HG03135 (cell line): Measurements from ENCODE around the gene F10.
"Not testable (repeated sequence)": the region's sequence is repeated elsewhere in the genome, so short reads cannot be mapped to it uniquely, and the experiment has no call there.

Source experiments
- ATAC-seq: cut with Tn5 transposase; IDR thresholded peaks from one replicate; pipeline ENCODE4 v1.9.1; 2021; ENCODE audit warnings: mild to moderate bottlenecking, moderate library complexity; ENCODE audit not compliant: unreplicated experiment

F10 gene

DNA sequence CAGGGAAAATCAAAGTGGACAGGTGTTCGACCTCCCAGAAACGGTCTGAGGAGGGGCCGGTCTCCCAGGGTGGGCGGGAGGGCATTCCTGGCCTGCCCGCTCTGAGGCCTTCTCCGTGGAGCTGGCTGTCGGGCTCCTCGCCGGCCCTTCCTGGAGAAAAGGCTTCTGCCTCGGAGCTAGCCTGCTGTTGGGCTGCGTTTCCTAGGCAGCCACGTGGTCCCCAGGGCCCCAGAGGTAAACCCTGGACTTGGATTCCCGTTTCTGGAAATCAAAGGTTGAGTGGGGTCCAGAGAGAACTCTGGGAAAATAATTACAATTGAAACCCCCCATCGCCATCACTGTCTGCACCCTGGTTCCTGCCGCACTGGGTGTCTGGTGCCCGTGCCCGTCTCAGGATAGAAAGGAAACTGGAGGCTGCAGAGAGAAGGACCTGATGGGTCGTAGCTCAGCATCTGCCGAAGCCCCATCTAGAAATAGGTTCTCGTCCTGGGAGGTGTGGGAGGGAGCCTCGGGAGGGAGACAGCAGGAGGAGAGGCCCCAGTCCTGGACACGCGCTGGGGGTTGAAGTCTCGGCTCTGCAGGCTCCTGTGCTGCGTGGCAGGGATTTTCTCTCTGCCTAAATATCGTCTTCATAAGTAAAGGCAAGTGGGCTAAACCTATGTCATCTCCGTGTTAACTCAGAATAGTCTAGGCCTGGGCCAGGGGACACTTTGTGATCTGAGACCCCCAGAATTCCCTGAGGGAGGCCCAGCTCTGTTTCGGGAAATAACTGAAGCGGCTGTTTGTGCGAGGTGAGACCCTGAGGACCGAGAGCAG, 28.2 kb downstream of the F10 start:
- no peak for ATAC-seq

DNA sequence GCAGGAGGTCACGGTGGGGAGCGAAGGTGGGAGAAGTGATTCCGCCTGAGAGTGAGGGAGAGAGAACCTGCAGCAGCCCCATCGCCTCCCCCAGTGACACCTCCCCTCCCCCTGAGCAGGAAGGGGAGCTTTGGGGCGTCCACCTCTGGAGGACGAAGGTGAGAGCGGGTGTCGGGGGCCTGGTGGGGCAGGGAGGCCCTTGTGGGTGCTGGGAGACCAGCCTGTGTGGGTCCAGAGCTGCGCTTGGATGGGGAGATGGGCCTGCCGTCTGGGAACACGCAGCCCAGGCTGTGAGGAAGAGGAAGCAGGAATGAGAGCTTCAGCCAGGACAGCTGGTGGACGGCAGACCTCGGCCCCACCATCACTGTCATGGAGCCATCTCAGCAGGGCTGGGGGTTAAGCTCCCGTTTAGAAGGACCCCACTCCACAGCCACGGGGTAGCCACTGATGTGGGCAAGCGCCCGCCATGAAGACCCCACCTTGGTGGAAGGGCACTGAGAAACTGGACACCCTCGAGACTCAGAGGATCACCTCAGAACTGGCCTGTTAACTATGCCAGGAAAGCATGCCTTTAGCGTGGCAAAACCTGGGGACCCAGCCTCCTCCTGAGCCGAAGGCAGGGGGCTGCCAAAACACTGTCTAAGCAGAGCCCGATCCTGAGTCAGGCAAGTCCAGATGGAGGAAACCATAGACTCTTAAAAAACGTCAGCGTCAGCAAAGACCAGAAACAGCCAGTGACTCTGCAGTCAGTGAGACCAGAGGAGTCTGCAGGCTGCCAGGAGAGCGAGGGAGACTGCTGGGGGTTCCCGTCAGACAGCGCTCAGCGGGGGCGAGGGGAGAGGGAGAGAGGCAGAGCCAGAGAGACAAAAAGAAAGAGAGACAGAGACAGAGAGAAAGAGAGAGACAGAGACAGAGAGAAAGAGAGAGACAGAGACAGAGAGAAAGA, 29.4 kb downstream of the F10 start:
- ATAC-seq: no peak

DNA sequence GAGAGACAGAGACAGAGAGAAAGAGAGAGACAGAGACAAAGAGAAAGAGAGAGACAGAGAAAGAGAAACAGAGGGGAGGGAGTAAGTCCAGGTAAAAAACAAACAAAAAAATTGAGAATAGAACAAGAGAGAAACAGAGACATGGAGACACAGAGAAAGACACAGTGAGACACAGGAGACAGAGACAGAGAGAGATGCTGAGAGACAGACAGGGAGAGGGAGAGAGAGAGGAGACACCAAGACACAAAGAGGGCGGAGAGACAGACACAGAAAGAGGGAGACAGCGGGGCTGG, 30.0 kb downstream of the F10 start:
- no peak for ATAC-seq

DNA sequence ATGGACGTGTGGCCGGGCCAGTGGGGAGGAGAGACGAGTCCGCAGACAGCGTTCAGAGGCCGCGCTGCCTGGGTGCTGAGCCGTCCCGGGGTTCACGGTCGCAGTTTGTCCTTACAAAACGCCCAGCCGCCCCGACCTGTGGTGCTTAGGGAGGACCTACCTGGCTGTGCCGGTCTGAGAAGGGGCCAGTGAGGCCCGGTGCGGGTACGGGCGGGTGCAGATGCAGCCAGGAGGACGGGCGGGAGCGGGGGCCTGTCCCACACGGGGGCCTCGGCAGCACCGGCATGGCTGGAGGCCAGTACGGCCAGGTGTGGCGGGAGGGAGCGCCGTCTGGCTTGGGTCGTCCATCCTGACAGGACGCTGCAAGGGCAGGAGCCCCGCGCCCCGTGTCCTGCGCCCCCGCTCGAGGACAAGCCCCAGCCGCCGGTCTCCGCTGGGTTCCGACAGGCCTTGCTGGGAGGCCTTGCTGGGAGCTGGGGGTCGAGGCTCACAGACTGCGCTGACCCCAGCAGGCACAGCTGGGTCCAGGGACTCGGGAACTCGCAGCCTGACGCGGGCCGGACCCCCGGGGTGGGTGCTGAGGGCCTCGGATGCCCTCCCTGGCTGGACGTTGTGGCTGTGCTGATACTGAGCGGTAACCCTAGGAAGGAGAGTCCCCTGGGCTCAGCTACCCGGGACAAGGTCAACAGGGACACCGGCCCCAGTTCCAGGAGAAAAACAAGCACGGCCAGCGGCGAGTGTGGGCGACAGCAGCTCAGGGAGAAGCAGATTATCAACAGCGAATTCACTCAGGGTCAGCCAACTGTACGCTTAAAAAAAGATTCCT, 30.6 kb downstream of the F10 start:
- peak; percentile 33 for ATAC-seq

DNA sequence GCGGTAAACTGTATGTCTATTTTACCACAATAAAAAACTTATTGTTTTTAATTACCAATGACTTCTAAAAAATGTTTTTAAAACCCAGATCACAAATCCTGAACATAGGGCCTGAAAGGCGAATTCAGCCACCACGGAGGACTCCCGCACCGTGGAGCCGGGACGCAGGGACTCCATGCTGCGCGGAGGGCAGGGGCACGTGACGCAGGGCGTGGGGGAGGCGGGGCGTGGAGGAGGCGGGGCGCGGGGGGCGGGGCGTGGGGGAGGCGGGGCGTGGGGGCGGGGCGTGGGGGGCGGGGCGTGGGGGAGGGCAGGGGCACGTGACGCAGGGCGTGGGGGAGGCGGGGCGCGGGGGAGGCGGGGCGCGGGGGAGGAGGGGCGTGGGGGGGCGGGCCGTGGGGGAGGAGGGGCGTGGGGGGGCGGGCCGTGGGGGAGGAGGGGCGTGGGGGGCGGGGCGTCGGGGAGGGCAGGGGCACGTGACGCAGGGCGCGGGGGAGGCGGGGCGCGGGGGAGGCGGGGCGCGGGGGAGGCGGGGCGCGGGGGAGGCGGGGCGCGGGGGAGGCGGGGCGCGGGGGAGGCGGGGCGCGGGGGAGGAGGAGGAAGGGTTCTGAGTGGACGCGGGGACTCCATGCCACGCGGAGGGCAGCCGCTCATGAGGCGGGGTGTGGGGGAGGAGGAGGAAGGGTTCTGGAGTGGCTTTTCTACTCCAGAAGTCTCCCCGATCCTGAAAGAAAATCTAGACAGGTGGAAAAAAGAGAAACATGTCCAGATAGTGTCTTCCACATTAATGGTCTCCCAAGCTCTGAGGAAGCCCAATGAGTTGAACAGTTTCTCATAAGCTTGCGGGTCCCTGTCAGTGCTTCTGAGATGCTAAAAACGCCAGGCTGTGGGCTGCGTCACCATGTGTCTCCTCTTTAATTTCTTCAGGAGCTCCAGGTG, 31.5 kb downstream of the F10 start:
- ATAC-seq: peak; percentile 40

DNA sequence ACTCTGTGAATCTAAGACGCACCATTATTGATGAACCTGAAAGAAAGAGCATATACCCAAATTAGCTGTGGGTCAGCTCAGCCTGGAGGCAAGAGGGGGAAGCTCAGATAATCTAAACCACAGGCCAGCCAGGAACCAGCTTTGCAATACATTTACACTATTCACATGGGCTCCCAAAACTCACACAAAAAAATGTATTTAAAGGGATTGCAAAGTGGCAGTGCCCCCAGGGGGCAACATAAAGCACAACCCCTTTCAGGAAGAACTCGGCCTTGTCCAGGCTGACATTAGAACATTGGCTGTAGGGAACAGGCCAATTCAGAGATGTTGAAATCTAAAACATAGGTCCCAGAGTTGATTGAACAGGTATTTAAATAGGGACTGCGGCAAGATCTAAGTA, 32.6 kb downstream of the F10 start:
- ATAC-seq: no peak

DNA sequence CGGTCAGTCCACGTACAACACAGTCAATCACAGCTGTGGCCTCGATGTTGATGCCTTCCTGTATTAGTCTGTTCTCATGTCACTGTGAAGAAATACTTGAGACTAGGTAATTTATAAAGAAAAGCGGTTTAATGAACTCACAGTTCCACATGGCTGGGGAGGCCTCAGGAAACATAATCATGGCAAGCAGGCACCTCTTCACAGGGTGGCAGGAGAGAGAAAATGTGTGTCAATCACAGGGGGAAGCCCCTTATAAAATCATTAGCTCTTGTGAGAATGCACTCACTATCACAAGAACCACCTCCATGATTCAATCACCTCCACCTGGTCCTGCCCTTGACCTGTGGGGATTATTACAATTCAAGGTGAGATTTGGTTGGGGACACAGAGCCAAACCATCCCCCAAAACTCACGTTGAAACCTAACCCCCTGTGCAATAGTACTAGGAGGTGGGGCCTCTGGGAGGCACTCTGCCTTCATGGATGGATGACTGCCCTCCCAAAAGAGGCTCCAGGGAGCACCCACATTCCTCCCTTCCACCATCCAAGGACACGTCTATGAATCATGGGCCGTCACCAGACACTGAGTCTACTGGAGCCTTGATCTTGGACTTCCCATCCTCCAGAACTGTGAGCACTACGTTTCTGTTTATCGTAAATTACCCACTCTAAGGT, 33.5 kb downstream of the F10 start:
- ATAC-seq: no peak

DNA sequence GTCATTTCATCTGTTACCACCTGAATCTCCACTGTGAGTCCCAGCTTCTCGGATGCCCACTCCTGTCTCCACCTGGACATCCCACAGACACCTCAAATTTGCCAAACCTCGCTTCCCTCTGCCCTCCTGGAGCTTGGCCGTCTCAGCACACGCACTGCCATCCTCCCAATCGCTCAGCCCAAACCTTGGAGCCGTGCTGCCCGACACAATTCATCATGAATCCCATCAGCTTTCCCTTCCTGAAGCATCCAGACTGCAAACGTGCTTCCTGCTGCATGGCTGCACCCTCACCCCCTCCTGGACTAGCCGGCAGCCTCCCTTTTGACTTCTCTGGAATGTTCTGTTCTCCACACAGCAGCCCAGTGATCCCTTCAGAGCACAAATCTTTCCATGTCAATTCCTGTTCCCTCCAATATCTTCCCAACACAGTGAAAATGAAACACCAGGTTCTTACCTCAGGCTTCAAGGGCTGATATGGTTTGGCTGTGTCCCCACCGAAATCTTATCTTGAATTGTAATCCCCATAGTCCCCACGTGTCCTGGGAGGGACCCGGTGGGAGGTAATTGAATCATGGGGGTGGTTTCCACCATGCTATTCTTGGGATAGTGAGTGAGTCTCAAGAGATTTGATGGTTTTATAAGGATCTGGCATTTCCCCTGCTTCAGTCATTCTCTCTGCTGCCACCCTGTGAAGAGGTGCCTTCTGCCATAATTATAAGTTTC, 34.8 kb downstream of the F10 start:
- no peak for ATAC-seq

DNA sequence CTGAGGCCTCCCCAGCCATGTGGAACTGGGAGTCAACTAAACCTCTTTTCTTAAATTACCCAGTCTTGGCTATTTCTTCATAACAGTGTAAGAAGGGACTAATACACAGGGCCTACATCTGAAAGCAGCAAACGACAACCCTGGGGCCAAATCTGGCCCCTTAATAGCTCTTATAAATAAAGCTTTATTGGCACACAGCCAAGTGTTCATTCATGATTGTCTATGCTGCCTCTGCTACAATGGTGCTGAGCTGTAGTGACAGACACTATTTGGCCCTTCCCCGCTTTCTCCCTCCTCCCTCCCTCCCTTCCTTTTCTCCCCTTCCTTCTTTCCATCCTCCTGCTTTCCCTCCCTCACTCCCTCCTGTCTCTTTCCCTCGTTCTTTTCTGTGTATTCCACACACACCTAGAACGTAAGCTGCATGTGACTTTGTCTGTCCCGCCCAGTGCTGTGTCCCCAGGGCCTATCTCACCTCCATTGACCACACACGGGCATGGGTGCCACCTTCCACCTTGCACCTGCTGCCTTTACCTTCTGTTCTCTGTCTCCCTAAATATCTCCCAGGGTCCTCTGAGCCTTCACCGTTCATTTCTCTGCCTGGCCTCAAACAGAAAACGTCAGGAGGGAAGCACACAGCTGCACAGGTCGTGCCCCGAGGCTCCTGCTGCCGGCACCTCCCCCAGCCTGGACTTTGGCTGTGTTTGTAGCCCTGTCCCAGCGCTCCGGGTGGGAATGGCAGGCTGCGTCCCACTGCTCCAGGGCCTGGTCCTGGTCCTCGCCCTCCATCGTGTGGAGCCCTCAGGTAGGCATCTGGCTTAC, 35.5 kb downstream of the F10 start, which contains the start of gene PROZ:
Gene PROZ, plus strand, starts transcription at position 720 of the 819 bp plus-strand sequence. Its CDS starts 13 bp downstream, at position 733.
- ATAC-seq: no peak

DNA sequence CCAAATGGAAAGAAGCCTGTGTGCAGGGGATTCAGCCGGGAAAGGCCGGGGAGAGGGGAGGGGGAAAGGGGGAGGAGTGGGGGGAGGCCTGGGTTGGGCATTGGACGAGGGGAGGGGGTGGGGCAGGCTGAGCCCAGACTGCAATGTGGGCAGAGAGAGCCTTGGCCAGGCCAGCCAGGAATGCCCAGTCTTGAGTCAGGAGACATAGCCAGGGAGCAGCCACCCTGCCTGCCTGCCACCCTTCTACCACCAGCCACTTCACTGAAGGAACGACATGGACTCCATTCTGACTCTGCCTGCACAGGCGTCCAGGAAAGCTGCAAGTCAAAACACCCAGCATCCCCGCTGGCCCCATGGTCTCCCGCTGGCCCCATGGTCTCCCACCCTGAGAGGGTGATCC, 36.3 kb downstream of the F10 start:
- no peak for ATAC-seq

DNA sequence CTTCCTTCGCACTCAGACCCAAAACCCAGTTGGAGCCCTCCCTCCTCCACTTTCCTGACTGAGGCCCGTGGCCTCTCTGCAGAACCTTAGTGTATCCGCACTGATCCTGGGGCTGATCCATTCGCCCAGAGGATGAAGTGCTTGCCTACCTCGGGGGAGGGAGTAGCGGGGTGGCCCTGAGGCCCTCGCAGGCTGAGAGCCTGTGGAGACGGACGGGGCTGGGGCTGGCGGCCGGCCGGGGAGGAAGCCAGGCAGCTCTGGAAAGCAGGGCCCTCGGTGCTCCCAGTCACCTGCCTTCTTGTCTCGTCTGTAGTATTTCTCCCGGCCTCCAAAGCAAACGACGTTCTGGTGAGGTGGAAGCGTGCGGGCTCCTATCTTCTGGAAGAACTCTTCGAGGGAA, 37.1 kb downstream of the F10 start:
- no peak for ATAC-seq

DNA sequence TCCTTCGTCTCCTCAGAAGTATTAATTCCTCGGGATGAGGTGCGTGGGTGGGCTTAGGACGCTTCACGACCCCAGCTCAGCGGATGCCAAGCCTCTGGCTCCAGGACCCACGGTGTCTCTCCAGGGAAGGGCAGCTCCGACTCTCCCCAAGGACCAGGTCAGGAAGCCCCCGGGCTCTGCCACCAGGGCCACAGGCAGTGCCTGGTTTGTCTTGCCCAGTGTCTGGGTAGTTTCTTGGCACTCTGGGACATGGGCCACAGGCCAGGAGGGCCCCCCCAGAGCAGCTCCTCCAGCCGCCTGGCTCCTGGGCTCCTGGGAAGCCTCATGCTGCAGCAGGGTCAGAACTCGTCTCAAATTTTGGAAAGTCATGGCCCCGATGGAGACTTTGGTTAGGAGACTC, 38.4 kb downstream of the F10 start:
- no peak for ATAC-seq

DNA sequence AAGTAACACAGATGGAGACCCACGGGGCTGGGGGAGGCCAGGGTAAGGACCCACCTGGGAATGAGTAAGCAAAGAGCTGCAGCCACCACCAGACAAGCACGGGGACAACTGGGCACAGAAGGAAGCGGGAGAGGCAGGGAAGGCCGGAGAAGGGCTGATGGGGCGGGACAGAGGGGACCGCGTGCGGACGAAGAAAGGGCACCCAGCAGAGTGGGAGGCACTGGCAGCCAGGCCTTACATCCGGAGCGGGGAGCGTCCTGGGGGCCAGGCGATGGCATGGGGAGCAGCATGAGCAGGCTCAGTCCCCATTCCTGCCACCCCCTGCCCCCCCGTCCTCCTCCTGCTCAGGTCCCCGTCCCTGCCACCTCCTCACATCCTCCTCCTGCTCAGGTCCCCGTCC, 38.8 kb downstream of the F10 start:
- no peak for ATAC-seq

DNA sequence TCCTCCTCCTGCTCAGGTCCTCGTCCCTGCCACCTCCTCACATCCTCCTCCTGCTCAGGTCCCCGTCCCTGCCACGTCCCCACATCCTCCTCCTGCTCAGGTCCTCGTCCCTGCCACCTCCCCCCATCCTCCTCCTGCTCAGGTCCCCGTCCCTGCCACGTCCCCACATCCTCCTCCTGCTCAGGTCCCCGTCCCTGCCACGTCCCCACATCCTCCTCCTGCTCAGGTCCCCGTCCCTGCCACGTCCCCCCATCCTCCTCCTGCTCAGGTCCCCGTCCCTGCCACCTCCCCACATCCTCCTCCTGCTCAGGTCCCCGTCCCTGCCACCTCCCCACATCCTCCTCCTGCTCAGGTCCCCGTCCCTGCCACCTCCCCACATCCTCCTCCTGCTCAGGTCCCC, 39.4 kb downstream of the F10 start:
- ATAC-seq: not testable (repeated sequence)

DNA sequence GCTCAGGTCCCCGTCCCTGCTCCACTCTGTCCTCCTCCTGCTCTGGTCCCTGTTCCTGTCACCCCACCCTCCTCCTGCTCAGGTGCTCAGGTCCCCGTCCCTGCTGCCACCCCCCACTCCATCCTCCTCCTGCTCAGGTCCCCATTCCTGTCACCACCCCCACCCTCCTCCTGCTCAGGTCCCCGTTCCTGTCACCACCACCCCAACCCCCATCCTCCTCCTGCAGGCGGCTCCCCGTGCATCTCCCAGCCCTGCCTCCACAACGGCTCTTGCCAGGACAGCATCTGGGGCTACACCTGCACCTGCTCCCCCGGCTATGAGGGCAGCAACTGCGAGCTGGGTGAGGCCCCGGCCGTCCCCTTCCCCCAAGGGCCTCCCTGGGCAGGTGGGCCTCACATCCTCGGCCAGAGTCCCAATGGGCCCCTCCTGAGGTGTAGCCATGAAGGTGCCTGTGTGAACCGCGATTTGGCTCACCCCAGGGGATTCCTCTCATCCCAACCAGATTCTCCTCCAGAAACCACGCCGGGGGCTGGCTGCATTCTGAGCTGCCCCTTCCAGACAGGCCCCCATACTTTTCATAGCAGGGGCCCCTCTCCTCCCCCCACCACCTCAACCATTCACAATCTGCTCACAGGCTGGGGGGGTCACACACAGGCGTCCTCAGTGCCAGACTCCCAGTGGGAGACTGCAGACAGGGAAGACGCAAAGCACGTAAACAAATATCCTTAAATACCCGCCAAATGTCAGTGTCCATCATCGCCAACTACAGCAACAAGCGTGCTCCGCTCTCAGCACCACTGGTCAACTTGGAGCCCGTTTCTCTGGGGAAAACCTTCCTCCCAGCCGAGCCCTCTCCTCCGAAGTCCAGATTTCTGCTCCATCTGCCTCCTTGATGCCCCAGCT, 40.4 kb downstream of the F10 start:
- ATAC-seq: no peak

DNA sequence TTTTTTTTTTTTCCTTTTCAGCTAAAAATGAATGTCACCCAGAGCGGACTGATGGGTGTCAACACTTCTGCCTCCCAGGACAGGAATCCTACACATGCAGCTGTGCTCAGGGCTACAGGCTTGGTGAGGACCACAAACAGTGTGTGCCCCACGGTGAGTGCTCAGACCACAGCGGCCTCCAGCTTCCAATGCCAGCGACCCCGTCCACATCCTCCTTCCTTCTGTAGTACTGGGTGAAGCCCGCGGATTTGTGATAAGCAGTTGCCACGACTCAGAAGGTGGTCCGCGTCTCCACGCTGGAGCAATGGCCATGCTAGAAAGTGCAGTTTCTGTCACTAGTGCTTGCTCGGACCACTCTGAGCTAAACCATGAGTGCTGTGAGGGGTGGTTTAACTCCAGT, 41.9 kb downstream of the F10 start:
- no peak for ATAC-seq

DNA sequence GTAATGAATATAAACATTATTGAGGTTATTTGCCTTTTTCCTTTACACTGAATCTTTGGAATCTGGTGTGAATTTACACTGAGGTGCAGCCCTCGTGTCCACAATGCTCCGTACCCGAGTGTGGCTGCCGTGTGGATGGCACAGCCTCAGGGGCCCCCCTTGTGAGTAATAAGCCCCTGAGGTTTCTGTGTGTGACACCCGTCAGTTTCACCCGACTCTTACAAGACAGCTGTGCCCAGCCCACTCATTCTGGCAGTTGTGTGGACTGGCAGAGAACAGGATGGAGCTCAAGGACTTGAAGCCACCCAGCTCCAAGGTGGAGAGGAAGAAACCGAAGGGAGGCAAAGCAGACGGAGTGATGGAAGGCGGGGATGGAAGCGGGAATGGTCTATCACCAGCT, 43.7 kb downstream of the F10 start:
- ATAC-seq: no peak
